WERI-Rb-1 (cell line): ENCODE data around the gene CIDEB.

Experiments used
- DNase-seq: peaks from one replicate; pipeline ENCODE4 v3.0.0-alpha.2; 2020
- H3K27ac ChIP-seq: fragments of 250-450 bp; sonication (Bioruptor Pico); 2 replicates; pipeline ENCODE4 v1.5.1; 2020; ENCODE audit warnings: mild to moderate bottlenecking, moderate library complexity
- H3K27me3 ChIP-seq: fragments of 250-450 bp; sonication (Bioruptor Pico); 2 replicates; pipeline ENCODE4 v1.5.1; 2021; ENCODE audit warnings: mild to moderate bottlenecking, low read depth, moderate library complexity; ENCODE audit not compliant: insufficient read depth, severe bottlenecking
- H3K36me3 ChIP-seq: fragments of 250-450 bp; sonication (Bioruptor Pico); 2 replicates; pipeline ENCODE4 v1.5.1; 2020; ENCODE audit warnings: mild to moderate bottlenecking, moderate library complexity
- H3K4me3 ChIP-seq: 2 replicates; pipeline ENCODE4 v1.5.1; 2011; ENCODE audit warnings: low read depth, mild to moderate bottlenecking, control low read depth, low read length
- H3K9me3 ChIP-seq: fragments of 250-450 bp; sonication (Bioruptor Pico); 2 replicates; pipeline ENCODE4 v1.5.1; 2021; ENCODE audit warnings: mild to moderate bottlenecking, moderate library complexity; ENCODE audit not compliant: severe bottlenecking
- TF ChIP-seq, protein P1 (sequence below): IDR thresholded peaks from 2 replicates; pipeline ENCODE4 v1.5.1; 2011; ENCODE audit warnings: low read depth, mild to moderate bottlenecking, control low read depth, inconsistent platforms, low read length

CIDEB gene

DNA sequence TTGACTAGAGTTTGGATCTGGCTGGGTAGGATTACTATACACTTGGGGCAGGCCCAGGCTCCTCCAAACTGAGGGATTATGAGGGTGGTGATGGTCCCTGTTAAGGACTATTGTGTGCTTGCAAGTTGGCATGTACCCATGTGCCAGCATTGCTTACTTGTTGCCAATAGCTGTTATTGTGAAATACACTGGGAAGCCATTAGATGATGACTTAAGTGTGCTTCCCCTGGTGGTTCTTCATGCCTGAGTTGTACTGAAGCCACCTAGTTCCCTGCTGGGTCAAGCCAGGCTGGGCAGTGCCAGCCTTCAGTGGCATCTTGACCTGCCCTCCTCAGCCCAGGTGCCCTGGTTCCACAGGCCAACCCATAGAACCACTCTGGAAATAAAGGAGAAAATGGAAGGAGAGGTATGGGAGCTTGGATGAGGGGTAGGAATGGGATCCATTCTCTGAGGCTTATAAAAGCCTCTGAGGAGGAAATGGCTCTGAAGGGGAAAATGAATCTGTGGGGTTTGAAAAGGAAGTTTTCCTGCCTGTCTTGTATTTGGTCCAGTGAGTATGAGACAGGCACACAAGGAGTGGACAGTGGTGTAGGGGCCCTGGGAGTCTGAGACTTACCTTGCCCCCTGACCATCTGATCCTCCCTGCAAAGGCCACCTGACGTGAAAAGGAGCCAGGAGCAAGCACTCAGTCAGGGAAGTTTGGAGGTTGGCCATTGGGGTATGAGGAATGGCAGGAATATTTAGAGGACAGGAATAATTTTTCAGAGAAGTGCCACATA, 4.2 kb upstream of the CIDEB start:
- no peak overlapping the region for H3K4me3 ChIP-seq
- H3K9me3 ChIP-seq = no peaks in the 10 kb centered on the region
- peaks cover 9% of the 10 kb centered on the region for H3K36me3 ChIP-seq
- no peaks in the 10 kb centered on the region for H3K27me3 ChIP-seq
- TF ChIP-seq, protein P1, sequence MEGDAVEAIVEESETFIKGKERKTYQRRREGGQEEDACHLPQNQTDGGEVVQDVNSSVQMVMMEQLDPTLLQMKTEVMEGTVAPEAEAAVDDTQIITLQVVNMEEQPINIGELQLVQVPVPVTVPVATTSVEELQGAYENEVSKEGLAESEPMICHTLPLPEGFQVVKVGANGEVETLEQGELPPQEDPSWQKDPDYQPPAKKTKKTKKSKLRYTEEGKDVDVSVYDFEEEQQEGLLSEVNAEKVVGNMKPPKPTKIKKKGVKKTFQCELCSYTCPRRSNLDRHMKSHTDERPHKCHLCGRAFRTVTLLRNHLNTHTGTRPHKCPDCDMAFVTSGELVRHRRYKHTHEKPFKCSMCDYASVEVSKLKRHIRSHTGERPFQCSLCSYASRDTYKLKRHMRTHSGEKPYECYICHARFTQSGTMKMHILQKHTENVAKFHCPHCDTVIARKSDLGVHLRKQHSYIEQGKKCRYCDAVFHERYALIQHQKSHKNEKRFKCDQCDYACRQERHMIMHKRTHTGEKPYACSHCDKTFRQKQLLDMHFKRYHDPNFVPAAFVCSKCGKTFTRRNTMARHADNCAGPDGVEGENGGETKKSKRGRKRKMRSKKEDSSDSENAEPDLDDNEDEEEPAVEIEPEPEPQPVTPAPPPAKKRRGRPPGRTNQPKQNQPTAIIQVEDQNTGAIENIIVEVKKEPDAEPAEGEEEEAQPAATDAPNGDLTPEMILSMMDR = no peak
- H3K27ac ChIP-seq = no peak overlapping the region
- no peak for DNase-seq

DNA sequence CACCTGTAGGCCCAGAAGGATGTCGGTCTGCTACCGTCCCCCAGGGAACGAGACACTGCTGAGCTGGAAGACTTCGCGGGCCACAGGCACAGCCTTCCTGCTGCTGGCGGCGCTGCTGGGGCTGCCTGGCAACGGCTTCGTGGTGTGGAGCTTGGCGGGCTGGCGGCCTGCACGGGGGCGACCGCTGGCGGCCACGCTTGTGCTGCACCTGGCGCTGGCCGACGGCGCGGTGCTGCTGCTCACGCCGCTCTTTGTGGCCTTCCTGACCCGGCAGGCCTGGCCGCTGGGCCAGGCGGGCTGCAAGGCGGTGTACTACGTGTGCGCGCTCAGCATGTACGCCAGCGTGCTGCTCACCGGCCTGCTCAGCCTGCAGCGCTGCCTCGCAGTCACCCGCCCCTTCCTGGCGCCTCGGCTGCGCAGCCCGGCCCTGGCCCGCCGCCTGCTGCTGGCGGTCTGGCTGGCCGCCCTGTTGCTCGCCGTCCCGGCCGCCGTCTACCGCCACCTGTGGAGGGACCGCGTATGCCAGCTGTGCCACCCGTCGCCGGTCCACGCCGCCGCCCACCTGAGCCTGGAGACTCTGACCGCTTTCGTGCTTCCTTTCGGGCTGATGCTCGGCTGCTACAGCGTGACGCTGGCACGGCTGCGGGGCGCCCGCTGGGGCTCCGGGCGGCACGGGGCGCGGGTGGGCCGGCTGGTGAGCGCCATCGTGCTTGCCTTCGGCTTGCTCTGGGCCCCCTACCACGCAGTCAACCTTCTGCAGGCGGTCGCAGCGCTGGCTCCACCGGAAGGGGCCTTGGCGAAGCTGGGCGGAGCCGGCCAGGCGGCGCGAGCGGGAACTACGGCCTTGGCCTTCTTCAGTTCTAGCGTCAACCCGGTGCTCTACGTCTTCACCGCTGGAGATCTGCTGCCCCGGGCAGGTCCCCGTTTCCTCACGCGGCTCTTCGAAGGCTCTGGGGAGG, 3.1 kb upstream of the CIDEB start, which contains the start of gene LTB4R:
TSS of gene LTB4R (plus strand) at position 857 of the 959 bp plus-strand sequence. CDS start 4,150 bp downstream, outside the sequence.
- TF ChIP-seq, protein P1 = no peak
- no peaks in the 10 kb centered on the region for H3K9me3 ChIP-seq
- DNase-seq = no peak
- no peak within 1 kb of the TSS for H3K27ac ChIP-seq
- H3K36me3 ChIP-seq = peaks cover 14% of the 10 kb centered on the region
- H3K27me3 ChIP-seq = no peaks in the 10 kb centered on the region
- no peak within 1 kb of the TSS for H3K4me3 ChIP-seq

DNA sequence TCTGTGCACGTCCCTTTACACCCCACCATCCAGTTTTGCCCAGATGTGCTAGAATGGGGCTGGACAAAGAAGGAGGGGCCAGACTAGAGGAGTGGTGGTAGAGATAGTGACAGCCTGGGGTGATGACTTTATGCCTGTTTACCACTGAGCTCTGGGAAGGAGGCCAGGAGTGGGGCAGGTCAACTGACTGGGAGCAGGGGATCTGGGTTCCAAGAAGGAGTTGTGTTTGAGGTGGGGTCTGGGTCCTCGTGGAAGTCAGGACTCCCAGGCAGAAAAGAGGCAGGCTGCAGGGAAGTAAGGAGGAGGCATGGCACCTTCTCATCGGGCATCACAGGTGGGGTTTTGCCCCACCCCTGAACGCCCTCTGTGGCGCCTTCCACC, 2.5 kb upstream of the CIDEB start:
- H3K27ac ChIP-seq = no peak overlapping the region
- no peaks in the 10 kb centered on the region for H3K27me3 ChIP-seq
- no peak for DNase-seq
- H3K4me3 ChIP-seq = no peak overlapping the region
- TF ChIP-seq, protein P1 = no peak
- H3K9me3 ChIP-seq = no peaks in the 10 kb centered on the region
- peaks cover 21% of the 10 kb centered on the region for H3K36me3 ChIP-seq

DNA sequence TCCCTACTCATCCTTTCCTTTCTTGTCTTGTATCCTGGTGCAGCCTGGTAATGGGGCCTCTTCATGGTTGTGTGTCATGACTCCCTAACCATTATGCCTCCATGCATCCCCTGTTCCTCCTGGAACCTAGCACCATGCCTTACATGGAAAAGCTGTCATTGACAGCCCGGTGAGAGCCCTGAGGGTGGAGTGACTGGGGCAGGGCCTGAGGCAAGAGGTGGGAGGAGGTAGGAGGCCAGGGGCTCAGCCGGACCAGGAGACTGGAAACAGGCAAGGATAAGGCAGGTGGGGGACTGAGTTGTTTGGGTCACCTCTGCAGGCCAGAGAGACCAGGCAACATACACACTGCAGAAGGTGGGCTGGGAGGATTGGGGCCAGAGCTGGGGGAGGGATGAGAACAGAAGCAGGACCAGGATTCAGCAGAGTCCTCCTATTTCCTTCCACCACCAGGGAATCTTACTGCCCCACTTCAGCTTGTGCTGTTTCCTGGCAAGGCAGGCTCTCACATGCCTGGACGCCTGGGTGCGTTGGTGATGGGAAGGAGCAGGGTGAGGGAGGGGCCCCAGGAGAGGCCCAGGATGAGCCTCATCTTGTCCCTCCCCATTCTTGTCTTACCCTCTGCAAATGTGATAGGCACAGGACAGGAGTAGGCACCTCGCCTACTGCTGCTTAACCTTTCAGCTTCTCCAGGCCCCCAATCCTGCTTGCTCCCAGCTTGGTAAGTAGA, 1.9 kb upstream of the CIDEB start, which contains the start of gene LTB4R2:
TSS of gene LTB4R2 (plus strand) at position 603 of the 727 bp plus-strand sequence. CDS start 525 bp downstream, outside the sequence.
- no peak within 1 kb of the TSS for H3K27ac ChIP-seq
- TF ChIP-seq, protein P1 = no peak
- H3K36me3 ChIP-seq = peaks cover 27% of the 10 kb centered on the region

DNA sequence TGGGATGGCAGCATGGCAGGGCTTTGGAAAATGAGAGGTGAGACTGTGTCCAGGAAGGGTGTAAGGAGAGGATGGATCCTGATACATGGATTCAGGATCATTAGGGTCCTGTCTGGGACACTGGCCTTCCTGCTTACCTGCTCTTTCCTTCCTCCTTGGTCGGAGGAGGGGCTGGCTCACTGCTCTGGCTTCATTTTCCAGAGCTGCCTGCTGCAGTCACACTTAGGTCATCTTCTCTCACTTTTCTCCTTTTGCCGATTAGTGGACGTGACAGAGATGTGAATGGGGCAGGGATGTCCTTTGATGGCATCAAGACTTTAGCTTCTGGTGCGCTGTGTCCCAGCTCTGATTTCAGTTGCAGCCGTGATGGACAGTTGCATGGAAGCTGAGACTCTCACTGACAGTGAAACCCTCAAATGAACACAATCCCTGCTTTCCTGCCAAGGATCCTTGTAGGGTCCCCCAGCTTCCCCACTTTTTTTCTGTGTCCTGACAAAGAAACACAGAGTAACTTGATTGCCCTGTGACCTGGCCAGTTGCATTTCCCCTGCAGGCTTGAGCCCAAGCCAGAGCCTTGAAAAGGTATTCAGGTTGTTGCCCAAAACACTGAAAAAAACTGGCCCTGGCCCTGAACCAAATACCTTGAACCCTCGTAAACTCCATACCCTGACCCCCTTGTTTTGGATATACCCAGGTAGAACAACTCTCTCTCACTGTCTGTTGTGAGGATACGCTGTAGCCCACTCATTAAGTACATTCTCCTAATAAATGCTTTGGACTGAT, 756 bp upstream of the CIDEB start:
- Histone ChIP-seq H3K27ac (no peak overlapping the region), H3K4me3 (no peak overlapping the region), H3K9me3 (no peaks in the 10 kb centered on the region), H3K36me3 (peaks cover 38% of the 10 kb centered on the region), H3K27me3 (no peaks in the 10 kb centered on the region)
- TF ChIP-seq, protein P1 = no peak
- no peak for DNase-seq

More for the DNA sequence above, 1.9 kb upstream of the CIDEB start, which contains the start of gene LTB4R2:
- Histone ChIP-seq H3K9me3 (no peaks in the 10 kb centered on the region), H3K4me3 (no peak within 1 kb of the TSS), H3K27me3 (no peaks in the 10 kb centered on the region)
- no peak for DNase-seq
